Measurements from ENCODE around the gene ZMYM3. TPM values are rescaled to one million over a fixed set of nuclear protein-coding genes. Genes with fewer than 3 reads are reported as not detected.

Gene ZMYM3
- total and polyA plus RNA-seq, 2 of the 4 experiments (the other 2 are of a cell fraction) = 10.0 to 28.1 TPM

DNA sequence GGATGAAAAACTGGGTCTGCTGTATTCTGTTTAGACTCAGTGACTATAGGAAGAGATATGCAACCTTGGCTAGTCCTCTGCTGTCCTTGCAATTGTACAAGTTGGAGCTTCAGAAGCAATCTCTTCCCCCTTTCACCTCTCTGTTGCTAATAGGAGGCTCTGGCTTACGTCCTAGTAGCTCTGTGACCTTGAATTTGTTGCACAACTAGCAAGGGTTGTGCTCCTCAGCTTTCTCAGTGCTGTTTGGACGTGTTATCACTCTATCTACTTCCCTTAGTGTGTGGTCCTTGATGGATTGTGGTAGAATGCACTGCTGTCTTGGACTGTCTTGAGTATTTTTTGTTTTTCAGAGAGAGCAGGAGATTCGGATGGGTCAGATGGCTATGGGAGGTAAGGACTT lies 44.2 kb upstream of the ZMYM3 start:
- dilution Hi-C loops (cut with HindIII; ENCODE audit: low sequenced_read_pairs, unreplicated experiment) (no loop called here), intact Hi-C loops (cut with micrococcal nuclease) (no loop called here), in situ Hi-C loops (cut with MboI; ENCODE audit: low sequenced_read_pairs) (no loop called here)
- H2BK15ac ChIP-seq (ENCODE audit: low read depth, low read length) = no peak overlapping the region
- H3K18ac ChIP-seq (ENCODE audit: low read depth, low read length) = no peak overlapping the region
- no peak overlapping the region for H4K8ac ChIP-seq (ENCODE audit: low read depth in 2 of 2, low read length in 2 of 2)
- no peak overlapping the region for H2AK9ac ChIP-seq (replicated peaks; ENCODE audit: low read depth, low read length, poor library complexity)
- no peak overlapping the region for H3K56ac ChIP-seq (ENCODE audit: extremely low read depth, insufficient read depth, low read length)
- ChIA-PET POLR2A (ENCODE audit: unreplicated experiment) (no interaction called here), CTCF (no interaction called here)
- WGBS, 2 experiments (ENCODE audit: extremely low coverage in 2 of 2, insufficient read length in 1 of 2) = 60% methylated on average over 1 of the region's 3 CpGs; no CpG with 5 or more reads in 1 of the 2 experiments
- no peaks in the 10 kb centered on the region for H3K4me1 ChIP-seq (ENCODE audit: control insufficient read depth, insufficient read depth, low read length)
- no TSS peak for BruUV-seq (replicated peaks)
- H4K20me1 ChIP-seq (ENCODE audit: insufficient read depth, low read length) = peaks cover 10% of the 10 kb centered on the region; the same call in 1 of the 2 replicates
- no peak for DNase-seq
- H2AK5ac ChIP-seq (ENCODE audit: low read depth, low read length) = no peak overlapping the region
- peaks cover 44% of the 10 kb centered on the region for H3K36me3 ChIP-seq (ENCODE audit: control insufficient read depth, insufficient read depth, low read length)
- H3K14ac ChIP-seq (replicated peaks; ENCODE audit: low read depth, low read length) = no peak overlapping the region
- no peak for ATAC-seq (ENCODE audit: low read depth)
- no peak overlapping the region for H2AFZ ChIP-seq (replicated peaks; ENCODE audit: low read length, poor library complexity)
- no peak overlapping the region for H3K23ac ChIP-seq (ENCODE audit: low read depth, low read length)
- H3K27ac ChIP-seq (ENCODE audit: insufficient read depth, low read length) = no peak overlapping the region
- H4K5ac ChIP-seq (ENCODE audit: low read depth, low read length) = no peak overlapping the region
- no peak overlapping the region for H4K91ac ChIP-seq (ENCODE audit: insufficient read depth, low read depth, low read length)
- TF ChIP-seq MAFK (IDR thresholded peaks at IDR 0.05; ENCODE audit: low read depth, low read length) (no peak), NFE2L2 (IDR thresholded peaks at IDR 0.05; ENCODE audit: low read depth, low read length) (no peak), RCOR1 (IDR thresholded peaks at IDR 0.05; ENCODE audit: insufficient replicate concordance, low read length) (no peak), MXI1 (IDR thresholded peaks at IDR 0.05; ENCODE audit: borderline replicate concordance, low read depth, low read length) (no peak), CTCF (conservative IDR thresholded peaks at IDR 0.05; ENCODE audit: low read depth, low read length) (no peak), BHLHE40 (IDR thresholded peaks at IDR 0.05; ENCODE audit: low read depth, low read length) (no peak), POLR2A (IDR thresholded peaks at IDR 0.05; ENCODE audit: low read depth, low read length) (no peak), FOS (IDR thresholded peaks at IDR 0.05; ENCODE audit: low read depth, low read length) (no peak), CHD1 (IDR thresholded peaks at IDR 0.05; ENCODE audit: low read depth, low read length) (no peak), RAD21 (IDR thresholded peaks at IDR 0.05; ENCODE audit: low read length) (no peak)
- TF ChIP-seq, protein P1, sequence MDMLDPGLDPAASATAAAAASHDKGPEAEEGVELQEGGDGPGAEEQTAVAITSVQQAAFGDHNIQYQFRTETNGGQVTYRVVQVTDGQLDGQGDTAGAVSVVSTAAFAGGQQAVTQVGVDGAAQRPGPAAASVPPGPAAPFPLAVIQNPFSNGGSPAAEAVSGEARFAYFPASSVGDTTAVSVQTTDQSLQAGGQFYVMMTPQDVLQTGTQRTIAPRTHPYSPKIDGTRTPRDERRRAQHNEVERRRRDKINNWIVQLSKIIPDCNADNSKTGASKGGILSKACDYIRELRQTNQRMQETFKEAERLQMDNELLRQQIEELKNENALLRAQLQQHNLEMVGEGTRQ (IDR thresholded peaks at IDR 0.05; ENCODE audit: low read depth, low read length) = no peak
- TF ChIP-seq, protein P2, sequence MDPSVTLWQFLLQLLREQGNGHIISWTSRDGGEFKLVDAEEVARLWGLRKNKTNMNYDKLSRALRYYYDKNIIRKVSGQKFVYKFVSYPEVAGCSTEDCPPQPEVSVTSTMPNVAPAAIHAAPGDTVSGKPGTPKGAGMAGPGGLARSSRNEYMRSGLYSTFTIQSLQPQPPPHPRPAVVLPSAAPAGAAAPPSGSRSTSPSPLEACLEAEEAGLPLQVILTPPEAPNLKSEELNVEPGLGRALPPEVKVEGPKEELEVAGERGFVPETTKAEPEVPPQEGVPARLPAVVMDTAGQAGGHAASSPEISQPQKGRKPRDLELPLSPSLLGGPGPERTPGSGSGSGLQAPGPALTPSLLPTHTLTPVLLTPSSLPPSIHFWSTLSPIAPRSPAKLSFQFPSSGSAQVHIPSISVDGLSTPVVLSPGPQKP (IDR thresholded peaks at IDR 0.05; ENCODE audit: borderline replicate concordance, low read depth, low read length) = no peak
- H3K4ac ChIP-seq (ENCODE audit: low read depth, low read length) = no peak overlapping the region
- no peak overlapping the region for H3K9ac ChIP-seq (ENCODE audit: low read depth, low read length)
- no peak overlapping the region for H2BK5ac ChIP-seq (ENCODE audit: low read depth, low read length, poor library complexity, severe bottlenecking)
- no peaks in the 10 kb centered on the region for H3K9me3 ChIP-seq (ENCODE audit: control insufficient read depth, insufficient read depth, low read length)
- no peak overlapping the region for H2BK120ac ChIP-seq (ENCODE audit: low read depth, low read length)
- H2BK20ac ChIP-seq (ENCODE audit: low read depth, low read length) = no peak overlapping the region
- H3K4me3 ChIP-seq (ENCODE audit: insufficient read depth, low read depth, low read length) = no peak overlapping the region
- H3K9me1 ChIP-seq (ENCODE audit: insufficient read depth, low read length) = peaks cover 6% of the 10 kb centered on the region; the same call in 1 of the 2 replicates
- H3K79me1 ChIP-seq (ENCODE audit: low read depth in 1 of 2, low read length in 2 of 2) = peaks cover 12 to 17% of the 10 kb centered on the region in 2 experiments; a peak in 3 of 4 replicates
- no peak overlapping the region for H3K4me2 ChIP-seq (ENCODE audit: low read depth, low read length)
- H3K27me3 ChIP-seq (ENCODE audit: control insufficient read depth, insufficient read depth, low read length) = no peaks in the 10 kb centered on the region

Data from IMR-90 (cell line).